MM.1S (cell line): ENCODE data around the gene RNF214.

Experiments used
- DNase-seq: peaks from one replicate; pipeline ENCODE4 v3.0.0-alpha.2; 2015
- H2AFZ ChIP-seq: fragments of 300-600 bp; sonication (generic); 2 replicates; pipeline ENCODE4 v1.6.0; 2016; ENCODE audit warnings: antibody characterized with exemption, low read length
- H3F3A ChIP-seq: fragments of 300-600 bp; sonication (generic); 2 replicates; pipeline ENCODE4 v1.6.1; 2016; ENCODE audit warnings: mild to moderate bottlenecking, antibody characterized with exemption, low read length, moderate library complexity, mixed read lengths; ENCODE audit not compliant: insufficient read depth
- H3K27ac ChIP-seq: fragments of 300-600 bp; sonication (generic); 2 replicates; pipeline ENCODE4 v1.5.1; 2016; ENCODE audit warnings: mild to moderate bottlenecking, low read length
- H3K27me3 ChIP-seq: fragments of 300-600 bp; sonication (generic); replicated peaks from 2 replicates; pipeline ENCODE4 v1.6.0; 2016; ENCODE audit warnings: low read length; ENCODE audit not compliant: insufficient read depth
- H3K36me3 ChIP-seq: fragments of 300-600 bp; sonication (generic); replicated peaks from 2 replicates; pipeline ENCODE4 v1.6.1; 2016; ENCODE audit warnings: mild to moderate bottlenecking, low read length, mixed read lengths; ENCODE audit not compliant: insufficient read depth
- H3K4me1 ChIP-seq: fragments of 300-600 bp; sonication (generic); 2 replicates; pipeline ENCODE4 v1.6.1; 2016; ENCODE audit warnings: low read length, mixed read lengths
- H3K4me2 ChIP-seq: fragments of 300-600 bp; sonication (generic); 2 replicates; pipeline ENCODE4 v1.6.0; 2016; ENCODE audit warnings: low read depth, low read length
- H3K4me3 ChIP-seq: fragments of 300-600 bp; sonication (generic); 2 replicates; pipeline ENCODE4 v1.5.1; 2016; ENCODE audit warnings: low read length, mixed read lengths
- H3K79me2 ChIP-seq: fragments of 300-600 bp; sonication (generic); 2 replicates; pipeline ENCODE4 v1.6.1; 2016; ENCODE audit warnings: mixed run types, low read length, mixed read lengths
- H3K9ac ChIP-seq: fragments of 300-600 bp; sonication (generic); 2 replicates; pipeline ENCODE4 v1.6.1; 2016; ENCODE audit warnings: low read length, mixed read lengths
- H3K9me2 ChIP-seq: fragments of 300-600 bp; sonication (generic); replicated peaks from 2 replicates; pipeline ENCODE4 v1.6.1; 2016; ENCODE audit warnings: mild to moderate bottlenecking, low read length, mixed read lengths; ENCODE audit not compliant: insufficient read depth
- H3K9me3 ChIP-seq: fragments of 300-600 bp; sonication (generic); replicated peaks from 2 replicates; pipeline ENCODE4 v1.6.1; 2016; ENCODE audit warnings: mild to moderate bottlenecking, low read length, mixed read lengths; ENCODE audit not compliant: insufficient read depth
- H4K20me1 ChIP-seq: fragments of 300-600 bp; sonication (generic); 2 replicates; pipeline ENCODE4 v1.6.1; 2016; ENCODE audit warnings: mild to moderate bottlenecking, low read length, moderate library complexity, mixed read lengths; ENCODE audit not compliant: insufficient read depth
- EZH2 ChIP-seq: fragments of 300-600 bp; sonication (generic); optimal IDR thresholded peaks from 2 replicates; pipeline ENCODE3; 2017; ENCODE audit warnings: low read depth, mild to moderate bottlenecking, antibody characterized with exemption, low read length, mixed read lengths
- EZH2phosphoT487 ChIP-seq: fragments of 300-600 bp; sonication (generic); IDR thresholded peaks from 2 replicates; pipeline ENCODE4 v1.6.1; 2018; ENCODE audit warnings: antibody characterized with exemption, low read length
- TF ChIP-seq, protein P1 (sequence below): fragments of 300-600 bp; sonication (generic); IDR thresholded peaks from 2 replicates; pipeline ENCODE4 v1.5.1; 2016; ENCODE audit warnings: antibody characterized with exemption, low read length, mixed read lengths

The RNF214 gene

DNA sequence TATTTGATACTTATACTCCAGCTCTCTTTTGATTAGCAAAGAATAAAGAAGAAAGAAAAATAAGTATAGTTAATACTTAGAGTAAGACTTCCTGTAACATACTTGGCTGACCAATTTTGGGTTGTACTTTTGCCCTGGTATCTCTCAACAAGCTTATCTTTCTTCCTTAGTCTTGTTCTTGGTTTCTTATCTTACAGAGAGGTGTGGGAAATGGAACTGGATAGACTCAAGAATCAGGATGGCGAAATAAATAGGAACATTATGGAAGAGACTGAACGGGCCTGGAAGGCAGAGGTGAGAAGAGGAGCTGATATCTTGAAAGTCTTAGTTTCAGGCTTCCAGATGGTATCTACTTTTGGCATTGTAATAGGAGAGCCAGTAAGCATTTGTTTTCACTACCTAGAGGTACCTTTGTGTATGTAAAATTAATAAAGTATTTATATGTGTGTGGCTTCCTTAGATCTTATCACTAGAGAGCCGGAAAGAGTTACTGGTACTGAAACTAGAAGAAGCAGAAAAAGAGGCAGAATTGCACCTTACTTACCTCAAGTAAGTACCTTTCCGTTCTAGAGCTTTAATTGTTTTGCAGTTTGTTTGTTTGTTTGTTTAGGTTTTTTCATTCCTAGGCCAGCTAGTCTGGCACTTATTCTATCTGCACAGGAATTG is 47.4 kb downstream of the RNF214 start:
- Histone ChIP-seq H3K9me3 (no peaks in the 10 kb centered on the region), H3K9ac (no peak overlapping the region), H4K20me1 (no peaks in the 10 kb centered on the region), H3K36me3 (no peaks in the 10 kb centered on the region), H2AFZ (no peak overlapping the region), H3K27ac (no peak overlapping the region; the same call in 1 of the 2 replicates), H3K79me2 (no peaks in the 10 kb centered on the region), H3K4me3 (no peak overlapping the region), H3K4me1 (0 out of 2 replicates have a peak, but pooled peaks cover 3% of the 10 kb centered on the region), H3K9me2 (no peaks in the 10 kb centered on the region), H3K27me3 (no peaks in the 10 kb centered on the region), H3K4me2 (no peak overlapping the region), H3F3A (no peaks in the 10 kb centered on the region)
- peak; percentile 24 for DNase-seq
- TF ChIP-seq EZH2 = no peak
- TF ChIP-seq, protein P1, sequence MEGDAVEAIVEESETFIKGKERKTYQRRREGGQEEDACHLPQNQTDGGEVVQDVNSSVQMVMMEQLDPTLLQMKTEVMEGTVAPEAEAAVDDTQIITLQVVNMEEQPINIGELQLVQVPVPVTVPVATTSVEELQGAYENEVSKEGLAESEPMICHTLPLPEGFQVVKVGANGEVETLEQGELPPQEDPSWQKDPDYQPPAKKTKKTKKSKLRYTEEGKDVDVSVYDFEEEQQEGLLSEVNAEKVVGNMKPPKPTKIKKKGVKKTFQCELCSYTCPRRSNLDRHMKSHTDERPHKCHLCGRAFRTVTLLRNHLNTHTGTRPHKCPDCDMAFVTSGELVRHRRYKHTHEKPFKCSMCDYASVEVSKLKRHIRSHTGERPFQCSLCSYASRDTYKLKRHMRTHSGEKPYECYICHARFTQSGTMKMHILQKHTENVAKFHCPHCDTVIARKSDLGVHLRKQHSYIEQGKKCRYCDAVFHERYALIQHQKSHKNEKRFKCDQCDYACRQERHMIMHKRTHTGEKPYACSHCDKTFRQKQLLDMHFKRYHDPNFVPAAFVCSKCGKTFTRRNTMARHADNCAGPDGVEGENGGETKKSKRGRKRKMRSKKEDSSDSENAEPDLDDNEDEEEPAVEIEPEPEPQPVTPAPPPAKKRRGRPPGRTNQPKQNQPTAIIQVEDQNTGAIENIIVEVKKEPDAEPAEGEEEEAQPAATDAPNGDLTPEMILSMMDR = no peak
- no peak for TF ChIP-seq EZH2phosphoT487

DNA sequence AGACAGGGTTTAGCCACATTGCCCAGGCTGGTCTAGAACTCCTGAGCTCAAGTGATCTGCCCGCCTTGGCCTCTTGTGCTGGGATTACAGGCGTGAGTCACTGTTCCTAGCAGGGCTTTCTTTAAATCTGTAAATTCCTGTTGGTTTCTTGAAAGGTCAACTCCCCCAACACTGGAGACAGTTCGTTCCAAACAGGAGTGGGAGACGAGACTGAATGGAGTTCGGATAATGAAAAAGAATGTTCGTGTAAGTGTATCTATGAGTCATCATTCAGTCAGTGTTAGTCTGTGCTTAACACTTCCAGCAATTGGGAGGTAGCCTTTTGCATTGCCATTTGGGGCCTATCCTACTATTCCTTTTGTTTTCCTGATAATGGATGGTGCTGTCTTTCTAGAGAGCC is 48.7 kb downstream of the RNF214 start:
- H3K27ac ChIP-seq = no peak overlapping the region
- no peaks in the 10 kb centered on the region for H4K20me1 ChIP-seq
- no peak overlapping the region for H3K9ac ChIP-seq
- H3K9me2 ChIP-seq = no peaks in the 10 kb centered on the region
- no peaks in the 10 kb centered on the region for H3K9me3 ChIP-seq
- no peaks in the 10 kb centered on the region for H3K36me3 ChIP-seq
- TF ChIP-seq EZH2 (no peak), EZH2phosphoT487 (no peak)
- TF ChIP-seq, protein P1 = no peak
- no peaks in the 10 kb centered on the region for H3K27me3 ChIP-seq
- H3K4me3 ChIP-seq = no peak overlapping the region
- H3F3A ChIP-seq = no peaks in the 10 kb centered on the region
- no peak overlapping the region for H3K4me2 ChIP-seq
- H2AFZ ChIP-seq = no peak overlapping the region
- H3K79me2 ChIP-seq = no peaks in the 10 kb centered on the region
- DNase-seq = no peak
- H3K4me1 ChIP-seq = 0 out of 2 replicates have a peak, but pooled peaks cover 3% of the 10 kb centered on the region

DNA sequence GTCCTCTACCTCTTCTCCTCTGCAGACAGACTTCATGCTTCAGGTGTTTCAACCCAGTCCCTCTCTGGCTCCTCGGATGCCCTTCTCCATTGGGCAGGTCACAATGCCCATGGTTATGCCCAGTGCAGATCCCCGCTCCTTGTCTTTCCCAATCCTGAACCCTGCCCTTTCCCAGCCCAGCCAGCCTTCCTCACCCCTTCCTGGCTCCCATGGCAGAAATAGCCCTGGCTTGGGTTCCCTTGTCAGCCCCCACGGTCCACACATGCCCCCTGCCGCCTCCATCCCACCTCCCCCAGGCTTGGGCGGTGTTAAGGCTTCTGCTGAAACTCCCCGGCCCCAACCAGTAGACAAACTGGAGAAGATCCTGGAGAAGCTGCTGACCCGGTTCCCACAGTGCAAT is 49.4 kb downstream of the RNF214 start:
- Histone ChIP-seq H3K27me3 (no peaks in the 10 kb centered on the region), H4K20me1 (no peaks in the 10 kb centered on the region), H3F3A (no peaks in the 10 kb centered on the region), H3K4me2 (no peak overlapping the region), H2AFZ (no peak overlapping the region), H3K9ac (no peak overlapping the region), H3K79me2 (no peaks in the 10 kb centered on the region), H3K4me3 (no peak overlapping the region), H3K9me3 (no peaks in the 10 kb centered on the region), H3K36me3 (no peaks in the 10 kb centered on the region), H3K27ac (no peak overlapping the region), H3K4me1 (0 out of 2 replicates have a peak, but pooled peaks cover 3% of the 10 kb centered on the region), H3K9me2 (no peaks in the 10 kb centered on the region)
- no peak for DNase-seq
- TF ChIP-seq, protein P1 = no peak
- no peak for TF ChIP-seq EZH2
- TF ChIP-seq EZH2phosphoT487 = no peak
